NCI-H146 treated with DMSO at 0.1 percent for 48 hours (cell line): ENCODE measurements around the gene ZSCAN5A.
"Not testable (repeated sequence)": the region's sequence is repeated elsewhere in the genome, so short reads cannot be mapped to it uniquely, and the experiment has no call there.

Experiments
- DNase-seq: peaks from one replicate; lab custom pipeline; 2025; ENCODE audit not compliant: unreplicated experiment; lab: John Stamatoyannopoulos, UW

Gene ZSCAN5A

DNA sequence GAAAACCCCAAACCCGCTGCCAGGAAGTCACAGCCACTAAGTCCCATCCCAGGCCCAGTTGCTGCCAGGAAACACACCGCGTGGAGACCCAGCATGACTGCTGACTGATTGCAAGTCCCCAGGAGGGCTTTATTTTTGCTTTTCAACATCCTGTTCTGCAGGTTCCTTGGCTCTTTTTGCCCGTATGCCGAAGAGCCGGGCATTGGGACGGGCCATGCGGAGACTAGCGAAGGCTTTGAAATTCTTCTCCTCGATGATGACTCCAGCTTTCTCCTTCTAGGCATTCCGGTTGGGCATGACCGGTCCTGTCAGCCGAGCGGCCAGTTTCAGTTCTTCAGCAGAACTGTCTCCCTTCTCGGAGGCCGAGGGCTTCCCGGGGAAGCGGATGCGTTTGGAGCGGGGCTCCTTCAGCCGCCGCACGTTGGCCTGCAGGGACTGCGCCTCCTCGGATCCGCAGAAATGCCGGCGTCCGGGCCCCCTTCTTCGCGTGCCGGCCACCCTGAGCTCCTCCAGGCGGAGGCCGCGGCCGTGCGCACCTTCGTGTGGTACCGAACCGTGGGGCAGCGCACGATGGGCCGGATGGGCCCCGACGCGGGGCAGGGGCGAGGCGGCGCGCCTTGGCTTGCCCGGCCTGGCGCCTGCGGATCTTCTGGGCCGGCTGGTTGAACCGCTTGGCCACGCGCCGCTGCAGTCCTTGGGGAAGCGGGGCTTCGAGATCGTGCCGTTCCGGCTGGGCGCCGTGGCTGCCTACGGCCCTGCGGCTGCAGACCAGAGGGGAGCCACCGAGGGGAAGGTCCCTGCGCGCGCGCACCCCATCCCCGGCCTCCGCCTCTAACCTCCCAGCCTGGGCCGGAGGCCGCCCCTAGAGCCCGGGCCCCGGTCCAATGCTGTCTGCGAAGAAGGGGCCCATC lies 97.3 kb downstream of the ZSCAN5A start:
- peak; percentile 21 for DNase-seq

DNA sequence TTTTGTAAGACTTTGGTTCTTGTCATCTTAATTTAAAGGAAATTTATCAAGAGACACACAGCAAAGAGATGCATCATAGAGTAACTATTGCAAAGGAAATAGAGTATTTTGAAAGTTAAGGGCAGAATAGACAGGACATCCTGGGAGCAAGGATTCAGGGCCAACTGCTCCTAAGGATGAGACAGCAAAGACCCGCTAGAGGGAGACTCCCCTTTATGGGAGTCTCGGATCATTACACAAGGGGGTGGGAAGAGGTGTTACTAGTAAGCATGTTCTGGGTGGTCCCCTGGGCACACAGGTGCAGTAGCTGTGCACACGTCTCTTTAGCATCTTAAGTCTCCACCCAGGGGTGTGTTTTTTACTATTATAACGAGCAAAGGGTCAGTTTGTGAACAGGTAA lies 102.9 kb downstream of the ZSCAN5A start:
- DNase-seq, result no peak

DNA sequence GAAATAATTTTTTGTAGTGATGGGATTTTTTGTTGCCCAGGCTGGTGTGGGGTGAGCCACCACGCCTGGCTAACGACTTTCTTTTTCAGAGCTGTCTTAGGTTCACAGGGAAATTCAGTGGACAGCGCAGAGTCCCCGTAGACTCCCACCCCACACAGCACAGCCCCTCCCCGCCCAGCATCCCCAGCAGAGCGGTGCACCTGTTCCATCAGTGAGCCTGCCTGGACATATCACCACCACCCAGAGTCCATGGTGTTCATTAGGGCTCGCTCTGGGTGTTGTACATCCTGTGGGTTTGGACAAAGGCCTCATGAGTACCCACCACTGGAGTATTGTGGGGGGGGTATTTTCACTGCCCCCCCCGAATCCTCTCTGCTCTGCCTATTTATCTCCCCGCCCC lies 104.6 kb downstream of the ZSCAN5A start:
- DNase-seq, result not testable (repeated sequence)

DNA sequence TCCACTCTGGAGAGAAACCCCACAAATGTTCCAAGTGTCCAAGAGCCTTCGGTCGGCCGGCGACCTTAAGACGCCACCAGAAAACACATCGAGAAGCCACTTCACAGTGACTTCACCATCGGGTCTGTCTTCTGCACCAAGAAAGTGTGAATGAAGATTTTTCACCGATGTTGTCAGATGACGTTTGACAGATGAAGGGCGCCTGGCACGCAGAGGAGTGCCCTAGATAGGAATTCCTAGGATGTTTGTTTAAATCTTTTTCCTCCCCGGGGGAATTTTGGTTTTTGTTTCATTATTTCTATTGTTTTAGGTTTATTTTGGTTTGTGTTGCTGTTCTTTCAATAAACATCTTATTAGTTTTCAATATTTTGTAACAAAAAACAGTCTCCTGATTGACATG lies 105.5 kb downstream of the ZSCAN5A start:
- DNase-seq, result no peak

DNA sequence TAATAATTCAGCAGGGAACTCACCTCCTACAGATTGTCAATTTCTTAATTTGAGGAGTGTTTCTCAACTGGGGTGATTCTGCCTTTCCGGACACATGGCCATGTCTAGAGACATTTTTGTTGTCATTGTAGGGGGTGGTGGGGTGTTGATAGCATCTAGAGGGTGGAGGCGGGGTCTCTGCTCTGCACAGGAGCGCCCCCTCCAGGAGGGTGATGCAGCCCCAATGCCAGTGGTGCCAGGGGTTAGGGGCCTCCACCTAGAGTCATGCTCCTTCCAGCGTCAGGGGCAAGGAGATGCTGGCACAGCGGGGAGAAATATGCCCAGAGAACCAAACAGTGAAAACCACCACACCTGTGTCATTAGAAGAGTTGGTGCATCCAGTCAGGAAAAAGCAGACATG lies 107.1 kb downstream of the ZSCAN5A start:
- DNase-seq, result not testable (repeated sequence)

DNA sequence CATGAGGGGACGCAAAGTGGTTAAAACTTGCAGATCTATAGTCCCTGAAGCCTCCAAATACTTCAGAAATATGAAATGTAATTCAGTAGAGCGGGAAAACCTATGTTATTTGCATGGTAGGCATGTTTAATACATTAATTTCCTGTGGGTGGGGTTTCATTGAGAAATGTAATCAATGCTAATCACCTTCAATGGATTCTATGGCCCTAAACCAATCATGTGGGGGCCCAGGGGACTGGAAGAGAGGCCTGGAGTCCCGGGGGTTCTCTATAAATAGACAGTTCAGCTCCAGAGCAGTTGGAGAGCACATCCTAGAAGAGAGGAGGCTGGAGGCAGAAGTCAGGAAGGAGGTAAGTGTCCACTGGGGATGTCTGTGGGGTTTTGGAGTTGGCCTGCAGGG lies 112.7 kb downstream of the ZSCAN5A start, which contains the start of gene ZSCAN5C:
Gene ZSCAN5C, plus strand, starts transcription at position 301 of the 400 bp plus-strand sequence. CDS start 3,641 bp downstream, outside the sequence.
- DNase-seq, result no peak

DNA sequence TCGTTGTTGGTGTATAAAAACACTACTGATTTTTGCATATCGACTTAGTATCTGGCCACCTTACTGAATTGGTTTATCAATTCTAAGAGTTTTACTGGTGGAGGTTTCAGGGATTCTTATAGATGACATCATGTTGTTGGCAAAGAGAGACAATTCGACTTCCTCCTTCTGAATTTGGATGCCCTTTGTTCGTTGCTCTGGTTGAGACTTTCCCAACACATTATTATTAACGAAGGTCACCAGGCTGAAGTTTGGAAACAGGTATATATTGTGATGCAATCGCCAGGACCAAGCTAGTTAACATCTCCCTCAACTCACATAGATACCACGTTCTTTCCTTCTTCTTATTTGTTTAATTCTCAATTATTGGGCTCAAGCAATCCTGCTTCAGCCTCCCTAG lies 115.0 kb downstream of the ZSCAN5A start:
- DNase-seq, result no peak

DNA sequence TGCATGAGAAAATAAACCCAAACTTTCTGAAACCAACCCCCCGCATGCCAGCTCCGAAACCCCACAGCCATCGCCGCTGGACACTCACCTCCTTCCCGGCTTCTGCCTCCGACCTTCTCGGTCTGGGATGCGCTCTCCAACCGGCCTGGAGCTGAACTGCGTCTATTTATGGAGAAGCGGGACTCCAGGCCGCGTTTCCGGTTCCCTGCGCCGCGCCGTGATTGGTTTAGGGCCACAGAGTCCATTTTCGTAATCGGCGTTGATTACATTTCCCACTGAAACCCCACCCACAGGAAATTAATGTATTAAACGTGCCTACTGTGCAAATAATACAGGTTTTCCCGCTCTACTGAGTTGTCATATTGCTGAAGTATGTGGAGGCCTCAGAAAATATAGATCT lies 117.0 kb downstream of the ZSCAN5A start, which contains the start of gene ZSCAN5B:
Gene ZSCAN5B, minus strand, starts transcription at position 138 of the 400 bp plus-strand sequence. CDS start 4,731 bp downstream, outside the sequence.
- DNase-seq, result not testable (repeated sequence)

DNA sequence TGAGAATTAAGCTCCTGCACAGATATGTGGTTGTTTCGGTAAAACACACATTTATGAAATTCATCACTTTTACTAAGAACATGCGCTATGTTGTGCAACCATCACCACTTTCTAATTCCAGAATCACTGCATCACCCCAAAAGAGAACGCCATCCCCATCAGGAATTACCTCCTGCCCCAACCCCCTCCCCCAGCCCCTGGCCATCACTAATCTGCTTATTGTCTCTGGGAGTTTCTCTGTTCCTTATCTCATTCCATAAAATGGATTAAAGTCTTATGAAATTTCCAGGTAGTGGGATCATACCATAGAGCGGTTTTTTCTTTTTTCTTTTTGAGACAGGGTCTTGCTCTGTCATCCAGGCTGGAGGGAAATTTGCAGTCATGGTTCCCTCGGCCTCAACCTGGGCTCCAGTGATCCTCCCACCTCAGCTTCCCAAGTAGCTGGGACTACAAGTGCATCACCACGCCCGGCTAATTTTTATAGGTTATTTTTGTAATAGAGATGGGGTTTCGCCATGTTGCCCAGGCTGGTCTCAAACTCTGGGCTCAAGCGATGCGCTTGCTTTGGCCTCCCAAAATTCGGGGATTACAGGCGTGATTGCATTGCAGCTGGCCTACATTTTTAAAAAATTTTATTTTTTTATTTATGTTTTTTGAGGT lies 120.5 kb downstream of the ZSCAN5A start:
- DNase-seq, result no peak

DNA sequence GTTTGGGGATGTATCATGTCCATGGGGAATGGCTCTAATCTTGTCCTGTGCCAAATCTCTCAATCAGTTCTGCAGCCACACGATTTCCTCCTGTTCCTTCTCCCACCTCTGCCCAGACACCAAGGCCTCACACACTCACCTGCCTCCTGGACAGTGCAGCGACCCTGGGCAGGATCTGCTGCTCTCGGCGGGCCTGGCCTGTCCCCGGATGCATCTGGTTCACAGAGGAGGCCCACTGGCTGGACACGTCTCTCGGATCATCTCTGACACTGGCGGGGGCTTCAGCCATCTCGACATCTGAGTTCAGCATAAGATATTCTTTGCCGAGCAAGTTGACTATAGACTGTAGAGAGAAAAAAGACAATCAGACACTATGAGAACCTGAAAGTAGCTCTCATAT lies 122.9 kb downstream of the ZSCAN5A start:
- no peak for DNase-seq

DNA sequence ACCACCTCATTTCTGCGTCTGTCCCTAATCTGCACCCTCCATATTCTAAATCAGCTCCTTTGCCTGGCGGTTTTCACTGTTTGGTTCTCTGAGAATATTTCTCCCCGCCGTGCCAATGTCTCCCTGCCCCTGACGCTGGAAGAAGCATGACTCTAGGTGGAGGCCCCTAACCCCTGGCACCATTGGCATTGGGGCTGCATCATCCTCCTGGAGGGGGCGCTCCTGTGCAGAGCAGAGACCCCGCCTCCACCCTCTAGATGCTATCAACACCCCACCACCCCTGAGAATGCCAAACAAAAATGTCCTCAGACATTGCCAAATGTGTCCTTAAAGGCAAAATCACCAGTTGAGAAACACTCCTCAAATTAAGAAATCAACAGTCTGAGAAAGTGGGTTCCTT lies 123.5 kb downstream of the ZSCAN5A start:
- no peak for DNase-seq

DNA sequence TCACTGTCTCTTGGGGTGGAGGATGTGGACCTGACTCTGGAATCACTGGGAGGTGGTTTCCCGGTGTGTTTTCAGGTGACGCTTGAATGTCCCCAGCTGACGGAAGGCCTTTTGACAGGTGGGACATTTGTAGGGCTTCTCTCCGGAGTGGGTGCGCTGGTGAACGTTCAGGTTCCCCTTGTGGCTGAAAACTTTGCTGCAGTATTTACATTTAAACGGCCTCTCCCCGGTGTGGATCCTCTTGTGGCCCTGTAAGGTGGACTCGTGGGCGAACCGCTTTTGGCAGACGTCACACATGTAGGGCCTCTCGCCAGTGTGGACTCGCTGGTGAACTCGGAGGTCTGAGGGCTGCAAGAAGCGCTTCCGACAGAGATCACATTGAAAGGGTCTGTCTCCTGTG lies 124.9 kb downstream of the ZSCAN5A start:
- no peak for DNase-seq

DNA sequence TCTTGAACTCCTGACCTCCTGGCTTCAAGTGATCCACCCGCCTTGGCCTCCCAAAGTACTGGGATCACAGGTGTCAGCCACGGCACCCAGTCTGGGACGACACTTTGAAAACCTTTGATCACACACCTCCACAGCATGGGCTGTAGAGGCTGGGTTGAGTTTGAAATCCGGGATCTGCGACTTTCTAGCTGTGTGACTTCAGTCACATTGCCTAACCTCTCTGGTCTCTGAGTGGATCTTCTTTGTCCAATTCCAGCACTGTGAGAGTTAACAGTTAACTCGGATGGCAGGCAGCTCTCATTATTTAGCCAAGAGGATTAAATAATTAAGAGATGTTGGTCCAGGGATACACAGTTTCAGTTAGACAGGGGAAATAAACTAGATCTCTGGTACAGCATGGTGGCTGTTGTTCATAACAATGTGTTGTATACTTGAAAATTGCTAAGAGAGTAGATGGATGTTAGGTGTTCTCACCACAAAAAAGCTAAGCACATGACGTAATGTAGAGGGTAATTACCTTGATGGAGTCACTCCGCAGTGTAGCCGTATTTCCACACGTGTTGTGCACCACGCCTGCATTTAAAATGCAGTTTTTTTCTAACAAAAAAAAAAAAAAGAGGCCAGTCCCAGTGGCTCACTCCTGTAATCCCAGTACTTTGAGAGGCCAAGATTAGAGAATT lies 136.9 kb downstream of the ZSCAN5A start:
- no peak for DNase-seq

DNA sequence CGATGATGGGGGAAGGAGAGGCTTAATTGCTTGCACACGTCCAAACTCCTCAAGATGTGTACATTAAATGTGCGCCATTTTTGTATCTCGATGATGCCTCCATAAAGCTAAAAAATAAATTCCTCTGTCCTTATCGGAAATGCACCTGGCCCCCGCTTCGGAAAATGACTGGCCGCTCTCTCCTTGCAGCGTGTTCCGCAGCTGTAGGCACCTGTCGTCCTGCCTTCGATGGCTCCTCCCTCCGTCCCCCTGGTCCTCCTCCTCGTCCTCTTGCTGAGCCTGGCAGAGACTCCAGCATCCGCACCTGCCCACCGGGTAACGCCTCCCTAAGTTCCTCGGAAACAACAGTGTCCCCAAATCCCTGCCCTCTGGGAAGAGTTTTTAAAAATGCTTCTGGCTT lies 137.8 kb downstream of the ZSCAN5A start:
- DNase-seq, result peak; percentile 45

DNA sequence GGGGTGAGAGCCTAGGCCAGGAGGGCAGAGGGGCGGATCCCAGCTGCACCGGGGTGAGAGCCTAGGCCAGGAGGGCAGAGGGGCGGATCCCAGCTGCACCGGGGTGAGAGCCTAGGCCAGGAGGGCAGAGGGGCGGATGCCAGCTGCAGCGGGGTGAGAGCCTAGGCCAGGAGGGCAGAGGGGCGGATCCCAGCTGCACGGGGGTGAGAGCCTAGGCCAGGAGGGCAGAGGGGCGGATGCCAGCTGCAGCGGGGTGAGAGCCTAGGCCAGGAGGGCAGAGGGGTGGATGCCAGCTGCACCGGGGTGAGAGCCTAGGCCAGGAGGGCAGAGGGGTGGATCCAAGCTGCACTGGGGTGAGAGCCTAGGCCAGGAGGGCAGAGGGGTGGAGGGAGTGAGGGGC lies 138.3 kb downstream of the ZSCAN5A start:
- not testable (repeated sequence) for DNase-seq

DNA sequence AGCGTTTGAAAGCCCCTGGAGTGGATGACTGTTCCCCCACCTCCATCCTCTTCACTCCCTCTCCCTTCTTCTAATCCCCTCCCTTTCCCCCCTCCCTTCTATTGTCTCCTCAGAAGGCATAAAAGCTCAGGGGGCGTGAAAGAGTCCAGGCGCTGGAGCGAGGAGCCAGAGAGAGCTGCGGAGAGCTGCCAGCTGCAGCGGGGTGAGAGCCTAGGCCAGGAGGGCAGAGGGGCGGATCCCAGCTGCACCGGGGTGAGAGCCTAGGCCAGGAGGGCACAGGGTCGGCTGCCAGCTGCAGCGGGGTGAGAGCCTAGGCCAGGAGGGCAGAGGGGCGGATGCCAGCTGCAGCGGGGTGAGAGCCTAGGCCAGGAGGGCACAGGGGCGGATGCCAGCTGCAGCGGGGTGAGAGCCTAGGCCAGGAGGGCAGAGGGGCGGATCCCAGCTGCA lies 138.8 kb downstream of the ZSCAN5A start, which contains the start of gene GALP:
Gene GALP, plus strand, starts transcription at position 148 of the 447 bp plus-strand sequence. CDS start 1,101 bp downstream, outside the sequence.
- not testable (repeated sequence) for DNase-seq

DNA sequence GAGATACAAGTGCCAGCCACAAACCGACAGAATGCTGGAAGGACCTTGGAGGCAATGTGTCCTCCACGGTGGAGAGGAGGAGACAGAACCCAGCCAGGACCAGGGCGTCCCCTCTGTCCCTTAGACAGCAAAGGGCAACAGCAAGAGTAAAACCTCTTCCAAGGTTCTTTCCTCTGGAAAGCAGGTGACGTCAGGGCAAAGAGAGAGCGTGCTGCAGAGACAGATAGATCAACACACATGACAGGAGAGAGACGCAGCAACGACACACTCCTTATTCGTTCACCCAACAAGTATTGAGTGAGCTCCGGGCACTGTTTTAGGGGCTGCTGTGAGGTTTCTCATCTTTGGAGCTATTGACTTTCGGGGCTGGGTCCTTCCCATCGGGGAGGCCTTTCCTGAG lies 140.1 kb downstream of the ZSCAN5A start:
- DNase-seq, result peak; percentile 17

DNA sequence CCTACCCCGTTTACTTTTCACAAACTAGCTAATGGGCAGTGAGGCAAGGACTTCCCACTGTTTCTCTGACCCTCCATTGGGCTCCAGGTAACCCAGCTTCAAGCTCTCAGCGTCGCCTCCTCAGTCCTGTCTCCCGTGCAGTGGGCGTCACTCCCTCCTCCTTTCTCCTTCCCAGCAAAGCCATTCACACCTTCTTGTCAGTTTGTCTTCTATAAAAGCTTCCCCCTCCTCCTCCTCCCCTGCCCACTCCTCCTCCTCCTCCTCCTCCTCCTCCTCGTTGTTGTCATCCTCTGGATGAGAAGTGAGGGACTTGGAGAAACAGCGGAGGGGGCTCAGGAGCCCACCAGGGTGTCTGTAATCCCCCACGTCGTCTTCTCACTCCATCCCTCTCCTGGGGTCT lies 140.6 kb downstream of the ZSCAN5A start:
- no peak for DNase-seq
